ENCODE measurements around the gene ELFN1.

Gene ELFN1

DNA sequence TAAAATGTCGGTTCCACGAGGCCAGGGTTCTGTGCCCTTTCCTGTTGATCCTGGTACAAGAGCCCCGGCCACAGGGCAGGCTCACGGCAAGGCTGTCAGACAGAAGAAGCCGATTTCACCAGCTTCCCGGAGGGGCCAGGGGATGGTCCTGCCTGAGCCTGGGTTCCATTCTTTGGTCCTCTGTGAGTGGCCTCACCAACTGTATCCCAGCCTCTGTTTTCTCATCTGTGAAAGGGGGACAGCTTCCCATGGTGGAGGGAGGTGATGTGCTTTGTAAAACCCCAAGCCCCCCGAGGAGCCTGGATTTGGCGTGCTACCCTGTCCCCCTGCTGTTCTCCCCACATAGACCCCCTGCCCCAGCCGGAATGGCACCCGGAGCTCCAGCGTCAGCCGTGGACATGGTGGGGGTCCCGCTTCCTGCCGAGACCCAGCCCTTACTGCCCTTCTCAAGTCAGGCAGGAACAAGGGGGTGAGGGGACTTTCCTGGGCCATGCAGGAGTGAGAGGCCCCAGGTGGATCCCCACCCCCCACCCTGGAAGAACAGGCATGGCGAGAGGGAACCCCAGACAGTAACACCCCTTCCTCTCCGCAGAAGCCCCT is 28.3 kb upstream of the ELFN1 start:
- TF ChIP-seq, protein P1, sequence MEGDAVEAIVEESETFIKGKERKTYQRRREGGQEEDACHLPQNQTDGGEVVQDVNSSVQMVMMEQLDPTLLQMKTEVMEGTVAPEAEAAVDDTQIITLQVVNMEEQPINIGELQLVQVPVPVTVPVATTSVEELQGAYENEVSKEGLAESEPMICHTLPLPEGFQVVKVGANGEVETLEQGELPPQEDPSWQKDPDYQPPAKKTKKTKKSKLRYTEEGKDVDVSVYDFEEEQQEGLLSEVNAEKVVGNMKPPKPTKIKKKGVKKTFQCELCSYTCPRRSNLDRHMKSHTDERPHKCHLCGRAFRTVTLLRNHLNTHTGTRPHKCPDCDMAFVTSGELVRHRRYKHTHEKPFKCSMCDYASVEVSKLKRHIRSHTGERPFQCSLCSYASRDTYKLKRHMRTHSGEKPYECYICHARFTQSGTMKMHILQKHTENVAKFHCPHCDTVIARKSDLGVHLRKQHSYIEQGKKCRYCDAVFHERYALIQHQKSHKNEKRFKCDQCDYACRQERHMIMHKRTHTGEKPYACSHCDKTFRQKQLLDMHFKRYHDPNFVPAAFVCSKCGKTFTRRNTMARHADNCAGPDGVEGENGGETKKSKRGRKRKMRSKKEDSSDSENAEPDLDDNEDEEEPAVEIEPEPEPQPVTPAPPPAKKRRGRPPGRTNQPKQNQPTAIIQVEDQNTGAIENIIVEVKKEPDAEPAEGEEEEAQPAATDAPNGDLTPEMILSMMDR (IDR thresholded peaks at IDR 0.05; ENCODE audit: low read depth, low read length, missing control alignments): no peak
- no peak overlapping the region for H3K4me3 ChIP-seq (replicated peaks; ENCODE audit: low read depth, low read length)
- DNase-seq (ENCODE audit: extremely low read depth, low read depth): no peak

DNA sequence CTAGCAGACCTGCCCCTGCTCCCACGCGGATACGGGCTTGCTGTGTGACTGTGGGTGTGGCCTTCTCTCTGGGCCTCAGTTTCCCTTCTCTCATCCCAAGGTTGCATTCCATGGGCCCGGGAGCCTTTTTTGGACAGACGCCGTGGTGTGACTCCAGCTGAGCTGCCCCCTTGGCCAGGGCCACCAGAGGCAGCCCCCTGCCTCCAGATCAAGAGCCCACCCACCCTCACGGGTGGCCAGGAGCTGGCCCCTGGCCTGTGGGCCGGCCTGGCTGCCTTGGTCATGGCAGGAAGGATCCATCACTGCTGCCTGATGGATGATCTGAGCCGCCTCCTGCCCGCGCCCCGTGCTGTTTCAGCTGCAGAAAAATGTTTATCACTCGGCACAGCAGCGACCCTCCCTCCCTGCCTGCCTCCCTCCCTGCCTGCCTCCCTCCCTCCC is 27.8 kb upstream of the ELFN1 start:
- DNase-seq (ENCODE audit: extremely low read depth, low read depth): no peak
- no peak overlapping the region for H3K4me3 ChIP-seq (replicated peaks; ENCODE audit: low read depth, low read length)
- TF ChIP-seq, protein P1 (IDR thresholded peaks at IDR 0.05; ENCODE audit: low read depth, low read length, missing control alignments): no peak

DNA sequence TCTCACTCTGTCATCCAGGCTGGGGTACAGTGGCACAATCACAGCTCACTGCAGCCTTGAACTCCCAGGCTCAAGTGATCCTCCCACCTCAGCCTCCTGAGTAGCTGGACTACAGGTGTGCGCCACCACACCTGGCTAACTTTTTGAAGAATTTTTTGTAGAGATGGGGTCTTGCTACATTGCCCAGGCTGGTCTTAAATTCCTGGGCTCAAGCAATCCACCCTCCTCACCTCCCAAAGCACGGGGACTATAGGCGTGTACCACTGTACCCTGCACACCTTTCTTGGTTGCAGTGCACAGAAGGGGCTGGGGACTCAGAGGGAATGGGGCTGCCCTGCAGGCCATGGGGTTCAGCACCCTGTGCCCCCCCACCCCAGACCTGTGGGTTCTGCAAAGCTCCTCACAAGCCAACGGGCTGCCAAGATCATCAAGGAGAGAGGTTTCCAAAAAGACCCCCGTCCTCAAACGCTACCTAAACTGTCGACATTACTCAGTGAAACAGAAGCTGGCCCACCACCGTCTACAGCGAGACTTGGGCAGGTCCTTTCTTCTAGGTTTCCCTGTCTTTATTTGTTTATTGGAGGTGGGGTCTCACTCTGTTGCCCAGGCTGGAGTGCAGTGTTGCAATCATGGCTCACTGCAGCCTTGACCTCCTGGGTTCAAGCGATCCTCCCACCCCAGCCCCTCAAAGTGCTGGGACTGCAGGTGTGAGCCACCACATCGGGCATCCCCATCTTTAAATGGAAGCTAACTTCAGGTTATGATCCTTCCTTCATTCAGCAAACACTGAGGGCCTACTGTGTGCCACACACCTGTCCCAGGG is 26.6 kb upstream of the ELFN1 start:
- TF ChIP-seq, protein P1 (IDR thresholded peaks at IDR 0.05; ENCODE audit: low read depth, low read length, missing control alignments): no peak
- DNase-seq (ENCODE audit: extremely low read depth, low read depth): no peak
- H3K4me3 ChIP-seq (replicated peaks; ENCODE audit: low read depth, low read length): no peak overlapping the region

DNA sequence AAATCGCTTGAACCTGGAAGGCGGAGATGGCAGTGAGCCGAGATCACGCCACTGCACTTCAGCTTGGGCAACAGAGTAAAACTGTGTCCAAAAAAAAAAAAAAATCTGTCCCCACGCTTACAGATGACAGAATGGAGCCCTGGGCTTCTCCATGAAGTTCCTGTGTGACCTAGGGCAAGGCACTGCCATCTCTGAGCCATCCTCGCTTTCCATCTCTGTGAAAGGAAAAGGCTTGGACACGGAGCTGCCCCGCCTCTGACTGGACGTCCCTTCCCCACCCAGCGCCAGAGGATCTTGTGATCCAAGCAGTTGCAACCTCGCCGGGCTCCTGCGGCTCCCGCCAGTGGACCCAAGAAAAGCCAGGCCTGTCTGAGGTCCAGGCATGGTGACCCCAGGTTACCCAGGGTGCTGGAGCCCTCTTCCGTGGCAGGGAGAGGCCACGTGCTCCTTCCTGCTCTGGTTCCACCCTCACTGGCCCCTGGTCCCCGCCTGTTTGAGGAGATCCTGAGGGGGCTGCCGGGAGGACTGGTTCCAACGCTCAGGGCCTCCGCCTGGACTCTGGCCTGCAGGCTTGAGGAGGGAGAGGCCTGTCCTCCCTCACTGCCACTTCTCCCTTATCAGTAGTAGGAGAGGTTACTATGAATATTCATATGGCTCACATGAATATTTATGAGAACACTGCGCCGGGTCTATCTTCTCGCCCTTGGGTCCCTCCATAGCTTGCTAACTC is 25.6 kb upstream of the ELFN1 start:
- TF ChIP-seq, protein P1 (IDR thresholded peaks at IDR 0.05; ENCODE audit: low read depth, low read length, missing control alignments): no peak
- no peak for DNase-seq (ENCODE audit: extremely low read depth, low read depth)
- H3K4me3 ChIP-seq (replicated peaks; ENCODE audit: low read depth, low read length): no peak overlapping the region

DNA sequence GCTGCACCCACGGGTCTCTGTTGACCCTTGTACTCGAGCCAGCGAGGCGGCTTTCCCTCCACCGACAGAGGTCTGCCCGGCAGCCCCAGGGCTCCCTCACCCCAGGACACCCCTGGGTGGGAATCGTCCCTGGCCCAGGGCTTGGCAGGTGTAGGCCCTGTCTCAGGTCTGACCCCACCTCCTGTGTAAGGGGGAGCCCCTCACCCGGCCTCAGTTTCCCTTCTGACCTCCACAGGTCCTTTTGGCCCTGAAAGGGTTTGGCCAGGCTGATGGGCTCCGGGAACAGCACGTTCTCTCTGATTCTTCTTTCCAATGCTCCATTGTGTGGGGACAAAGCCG is 25.0 kb upstream of the ELFN1 start:
- no peak overlapping the region for H3K4me3 ChIP-seq (replicated peaks; ENCODE audit: low read depth, low read length)
- TF ChIP-seq, protein P1 (IDR thresholded peaks at IDR 0.05; ENCODE audit: low read depth, low read length, missing control alignments): no peak

DNA sequence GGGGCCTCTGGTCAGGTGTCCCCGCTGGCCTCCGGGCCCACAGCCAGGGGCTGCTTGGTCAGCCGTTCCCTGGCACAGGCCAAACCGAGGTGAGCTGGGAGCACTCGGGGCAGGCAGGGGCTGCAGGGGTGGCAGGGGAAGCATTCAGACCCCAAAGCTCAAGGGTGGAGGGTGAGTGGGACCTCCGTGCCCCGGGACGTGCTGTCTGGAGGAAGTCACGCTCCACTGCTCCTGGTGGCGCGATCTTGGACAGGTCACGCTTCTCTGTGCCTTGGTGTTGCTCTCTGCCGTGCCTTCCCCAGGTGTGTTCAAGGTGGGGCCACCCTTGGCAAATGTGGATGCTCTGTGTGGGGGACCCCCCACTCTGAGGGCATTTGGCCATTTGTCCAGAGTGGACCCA is 24.6 kb upstream of the ELFN1 start:
- H3K4me3 ChIP-seq (replicated peaks; ENCODE audit: low read depth, low read length): no peak overlapping the region
- no peak for DNase-seq (ENCODE audit: extremely low read depth, low read depth)
- TF ChIP-seq, protein P1 (IDR thresholded peaks at IDR 0.05; ENCODE audit: low read depth, low read length, missing control alignments): no peak

More for the DNA sequence above, 25.0 kb upstream of the ELFN1 start:
- no peak for DNase-seq (ENCODE audit: extremely low read depth, low read depth)
